H9 (cell line): ENCODE results near the gene SECISBP2. TPM values are rescaled to one million over a fixed set of nuclear protein-coding genes. Genes with fewer than 3 reads are reported as not detected.

Experiments used
- DNase-seq: peaks from one replicate; pipeline ENCODE4 v3.0.0-alpha.2; 2017
- H2AFZ ChIP-seq: one replicate; pipeline ENCODE4 v1.6.1; 2013; ENCODE audit warnings: mild to moderate bottlenecking, low read length, control low read depth, moderate library complexity
- H2AK5ac ChIP-seq: 2 replicates; pipeline ENCODE4 v1.6.1; 2013; ENCODE audit warnings: low read length, control low read depth, mixed read lengths; ENCODE audit not compliant: insufficient read length
- H2BK120ac ChIP-seq: one replicate; pipeline ENCODE4 v1.6.1; 2013; ENCODE audit warnings: low read depth, mild to moderate bottlenecking, low read length, control low read depth, inconsistent platforms; ENCODE audit not compliant: poor library complexity, severe bottlenecking
- H2BK12ac ChIP-seq: 2 replicates; pipeline ENCODE4 v1.6.1; 2013; ENCODE audit warnings: low read length, control low read depth, mixed read lengths, low read depth; ENCODE audit not compliant: insufficient read length
- H2BK15ac ChIP-seq: 2 replicates; pipeline ENCODE4 v1.6.1; 2013; ENCODE audit warnings: low read depth, low read length, control low read depth
- H2BK20ac ChIP-seq: one replicate; pipeline ENCODE4 v1.6.1; 2013; ENCODE audit warnings: low read depth, mild to moderate bottlenecking, low read length, control low read depth, inconsistent platforms; ENCODE audit not compliant: poor library complexity, severe bottlenecking
- H2BK5ac ChIP-seq: 2 replicates; pipeline ENCODE4 v1.6.1; 2013; ENCODE audit warnings: low read length, control low read depth, mixed read lengths; ENCODE audit not compliant: insufficient read length
- H3K14ac ChIP-seq: 2 replicates; pipeline ENCODE4 v1.6.1; 2013; ENCODE audit warnings: low read length, control low read depth; ENCODE audit not compliant: insufficient read depth
- H3K18ac ChIP-seq: 2 replicates; pipeline ENCODE4 v1.6.1; 2013; ENCODE audit warnings: low read depth, mild to moderate bottlenecking, mixed read lengths, low read length, control low read depth; ENCODE audit not compliant: insufficient read length
- H3K23ac ChIP-seq: 2 replicates; pipeline ENCODE4 v1.6.1; 2013; ENCODE audit warnings: low read length, control low read depth, mixed read lengths, low read depth; ENCODE audit not compliant: insufficient read length
- H3K23me2 ChIP-seq: 2 replicates; pipeline ENCODE4 v1.6.1; 2013; ENCODE audit warnings: low read depth, mild to moderate bottlenecking, mixed read lengths, low read length, control low read depth; ENCODE audit not compliant: insufficient read length, poor library complexity, severe bottlenecking
- H3K27ac ChIP-seq: 2 replicates; pipeline ENCODE4 v1.5.1; 2013; ENCODE audit warnings: low read length, control low read depth, mixed read lengths, low read depth; ENCODE audit not compliant: insufficient read length
- H3K27me3 ChIP-seq: 2 replicates; pipeline ENCODE4 v1.6.1; 2013; ENCODE audit warnings: low read length, control low read depth, inconsistent platforms; ENCODE audit not compliant: insufficient read depth
- H3K4ac ChIP-seq: 2 replicates; pipeline ENCODE4 v1.6.1; 2013; ENCODE audit warnings: low read depth, mild to moderate bottlenecking, control low read depth, inconsistent platforms, low read length, moderate library complexity
- H3K4me1 ChIP-seq: 2 replicates; pipeline ENCODE4 v1.6.1; 2013; ENCODE audit warnings: low read length, control low read depth, inconsistent platforms; ENCODE audit not compliant: insufficient read depth
- H3K4me2 ChIP-seq: 2 replicates; pipeline ENCODE4 v1.6.1; 2013; ENCODE audit warnings: low read length, control low read depth, mixed read lengths; ENCODE audit not compliant: insufficient read length, insufficient read depth
- H3K56ac ChIP-seq: 2 replicates; pipeline ENCODE4 v1.6.1; 2013; ENCODE audit warnings: low read depth, mild to moderate bottlenecking, mixed read lengths, low read length, control low read depth; ENCODE audit not compliant: insufficient read length
- H3K79me1 ChIP-seq: 2 replicates; pipeline ENCODE4 v1.6.1; 2013; ENCODE audit warnings: low read depth, mild to moderate bottlenecking, moderate library complexity, low read length, control low read depth, inconsistent platforms; ENCODE audit not compliant: insufficient read depth, poor library complexity, severe bottlenecking
- H3K79me2 ChIP-seq: 2 replicates; pipeline ENCODE4 v1.6.1; 2013; ENCODE audit warnings: low read length, control low read depth, inconsistent platforms; ENCODE audit not compliant: insufficient read depth
- H3K9ac ChIP-seq: 2 replicates; pipeline ENCODE4 v1.6.1; 2013; ENCODE audit warnings: low read length, control low read depth, mixed read lengths; ENCODE audit not compliant: insufficient read length; ENCODE audit errors: extremely low read depth
- H3K9me3 ChIP-seq: one replicate; pipeline ENCODE4 v1.6.1; 2013; ENCODE audit warnings: low read depth, low read length, inconsistent platforms; ENCODE audit not compliant: control insufficient read depth
- H3T11ph ChIP-seq: one replicate; pipeline ENCODE4 v1.6.1; 2013; ENCODE audit warnings: mild to moderate bottlenecking, low read length, control low read depth, inconsistent platforms
- H4K20me1 ChIP-seq: one replicate; pipeline ENCODE4 v1.6.1; 2013; ENCODE audit not compliant: control insufficient read depth, insufficient read length, insufficient read depth
- H4K5ac ChIP-seq: 2 replicates; pipeline ENCODE4 v1.6.1; 2013; ENCODE audit warnings: low read depth, mild to moderate bottlenecking, mixed read lengths, low read length, control low read depth; ENCODE audit not compliant: insufficient read length
- H4K8ac ChIP-seq: replicated peaks from 2 replicates; pipeline ENCODE4 v1.6.1; 2013; ENCODE audit warnings: low read length, control low read depth, mixed read lengths, low read depth; ENCODE audit not compliant: insufficient read length
- H4K91ac ChIP-seq: 2 replicates; pipeline ENCODE4 v1.6.1; 2013; ENCODE audit warnings: low read depth, mild to moderate bottlenecking, moderate library complexity, mixed read lengths, low read length, control low read depth; ENCODE audit not compliant: insufficient read length
- H3K27ac Mint-ChIP-seq, 3 experiments: 2 replicates in 2 of 3; 3 replicates in 1 of 3; pipeline ENCODE4 v1.8.0; 2020 to 2021; ENCODE audit warnings: mixed read lengths in 3 of 3, mild to moderate bottlenecking in 1 of 3, moderate library complexity in 1 of 3
- H3K27me3 Mint-ChIP-seq: 2 replicates; pipeline ENCODE4 v1.8.0; 2021; ENCODE audit warnings: low read depth, mild to moderate bottlenecking, moderate library complexity, mixed read lengths
- H3K36me3 Mint-ChIP-seq, 3 experiments: 2 replicates in 2 of 3; 3 replicates in 1 of 3; pipeline ENCODE4 v1.8.0; 2020 to 2021; ENCODE audit warnings: low read depth in 3 of 3, mixed read lengths in 3 of 3; ENCODE audit not compliant: insufficient read depth in 1 of 3
- H3K4me1 Mint-ChIP-seq, 2 experiments: 2 replicates each; pipeline ENCODE4 v1.8.0; 2020; ENCODE audit warnings: mixed read lengths in 2 of 2
- H3K4me3 Mint-ChIP-seq, 2 experiments: 2 replicates in 1 of 2; 3 replicates in 1 of 2; pipeline ENCODE4 v1.8.0; 2020 to 2021; ENCODE audit warnings: mild to moderate bottlenecking in 2 of 2, mixed read lengths in 2 of 2, moderate library complexity in 1 of 2
- H3K9me3 Mint-ChIP-seq, 2 experiments: 2 replicates in 1 of 2; 3 replicates in 1 of 2; pipeline ENCODE4 v1.8.0; 2020; ENCODE audit warnings: mild to moderate bottlenecking in 2 of 2, mixed read lengths in 2 of 2, moderate library complexity in 1 of 2
- WGBS: extraction: QIAGEN DNeasy Blood & Tissue Kit; methylation state at CpG from one replicate; pipeline ENCODE4 v1.1.7; 2013; ENCODE audit warnings: missing lambda C conversion rate, low lambda C conversion rate, mixed read lengths; ENCODE audit not compliant: insufficient read length; ENCODE audit errors: extremely low coverage; 5-methylcytosine and 5-hydroxymethylcytosine counted together
- total RNA-seq: library from RNA; stranded (reverse); gene quantifications from 2 replicates; pipeline ENCODE4 v1.2.1, GENCODE V29; 2021
- TF ChIP-seq, protein P1 (sequence below): fragments of 200-600 bp; sonication (generic); conservative IDR thresholded peaks from 3 replicates; pipeline ENCODE4 v1.8.0; 2021; ENCODE audit warnings: antibody characterized with exemption, mild to moderate bottlenecking

The SECISBP2 gene
- total RNA-seq, 1 experiment from 2014 or later = 62.7 TPM

DNA sequence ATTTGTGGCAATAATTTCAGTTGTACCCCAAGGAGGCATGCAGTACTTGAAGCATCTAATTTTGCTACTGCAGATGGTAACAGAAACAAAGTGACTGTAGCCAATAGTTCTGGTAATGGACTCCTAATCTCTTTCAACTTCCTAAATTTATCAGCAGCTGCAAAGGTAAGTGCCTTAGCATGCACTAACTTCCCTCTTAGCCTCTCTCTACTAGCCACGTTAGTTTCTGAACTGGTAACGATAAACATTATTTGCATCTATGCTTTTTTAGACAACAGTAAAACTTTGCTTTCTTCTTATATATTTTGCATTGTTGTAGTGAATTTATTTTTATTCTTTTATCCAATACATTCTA lies 13.5 kb upstream of the SECISBP2 start:
- Histone ChIP-seq H3K18ac (no peak overlapping the region), H4K8ac (no peak overlapping the region), H2BK15ac (no peak overlapping the region), H3K9ac (no peak overlapping the region), H3K79me1 (no peaks in the 10 kb centered on the region), H3K4ac (no peak overlapping the region), H3K4me1 (no peaks in the 10 kb centered on the region), H4K91ac (no peak overlapping the region), H2BK20ac (no peak overlapping the region), H3K14ac (no peak overlapping the region), H3K27me3 (no peaks in the 10 kb centered on the region), H4K5ac (no peak overlapping the region), H2BK12ac (no peak overlapping the region), H2BK5ac (no peak overlapping the region), H2BK120ac (no peak overlapping the region), H2AFZ (no peak overlapping the region), H3K56ac (no peak overlapping the region), H3K79me2 (no peaks in the 10 kb centered on the region), H4K20me1 (no peaks in the 10 kb centered on the region), H3K4me2 (no peak overlapping the region), H3K9me3 (peaks cover 5% of the 10 kb centered on the region), H3K27ac (no peak overlapping the region), H3T11ph (no peak overlapping the region), H3K23ac (no peak overlapping the region), H3K23me2 (no peaks in the 10 kb centered on the region), H2AK5ac (no peak overlapping the region)
- Mint-ChIP-seq H3K9me3 (peaks cover 0 to 2% of the 10 kb centered on the region in 2 experiments; a peak in 2 of 5 replicates), H3K27me3 (no peaks in the 10 kb centered on the region), H3K27ac (no peak overlapping the region), H3K4me3 (no peak overlapping the region), H3K36me3 (peaks cover 2 to 16% (median 4%) of the 10 kb centered on the region in 3 experiments; a peak in 5 of 7 replicates), H3K4me1 (peaks cover 5 to 7% of the 10 kb centered on the region in 2 experiments)
- WGBS = no CpG with 5 or more reads among the region's 2 CpGs
- TF ChIP-seq, protein P1, sequence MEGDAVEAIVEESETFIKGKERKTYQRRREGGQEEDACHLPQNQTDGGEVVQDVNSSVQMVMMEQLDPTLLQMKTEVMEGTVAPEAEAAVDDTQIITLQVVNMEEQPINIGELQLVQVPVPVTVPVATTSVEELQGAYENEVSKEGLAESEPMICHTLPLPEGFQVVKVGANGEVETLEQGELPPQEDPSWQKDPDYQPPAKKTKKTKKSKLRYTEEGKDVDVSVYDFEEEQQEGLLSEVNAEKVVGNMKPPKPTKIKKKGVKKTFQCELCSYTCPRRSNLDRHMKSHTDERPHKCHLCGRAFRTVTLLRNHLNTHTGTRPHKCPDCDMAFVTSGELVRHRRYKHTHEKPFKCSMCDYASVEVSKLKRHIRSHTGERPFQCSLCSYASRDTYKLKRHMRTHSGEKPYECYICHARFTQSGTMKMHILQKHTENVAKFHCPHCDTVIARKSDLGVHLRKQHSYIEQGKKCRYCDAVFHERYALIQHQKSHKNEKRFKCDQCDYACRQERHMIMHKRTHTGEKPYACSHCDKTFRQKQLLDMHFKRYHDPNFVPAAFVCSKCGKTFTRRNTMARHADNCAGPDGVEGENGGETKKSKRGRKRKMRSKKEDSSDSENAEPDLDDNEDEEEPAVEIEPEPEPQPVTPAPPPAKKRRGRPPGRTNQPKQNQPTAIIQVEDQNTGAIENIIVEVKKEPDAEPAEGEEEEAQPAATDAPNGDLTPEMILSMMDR = no peak
- no peak for DNase-seq
